ENCODE measurements around the gene NTRK3.

The NTRK3 gene

DNA sequence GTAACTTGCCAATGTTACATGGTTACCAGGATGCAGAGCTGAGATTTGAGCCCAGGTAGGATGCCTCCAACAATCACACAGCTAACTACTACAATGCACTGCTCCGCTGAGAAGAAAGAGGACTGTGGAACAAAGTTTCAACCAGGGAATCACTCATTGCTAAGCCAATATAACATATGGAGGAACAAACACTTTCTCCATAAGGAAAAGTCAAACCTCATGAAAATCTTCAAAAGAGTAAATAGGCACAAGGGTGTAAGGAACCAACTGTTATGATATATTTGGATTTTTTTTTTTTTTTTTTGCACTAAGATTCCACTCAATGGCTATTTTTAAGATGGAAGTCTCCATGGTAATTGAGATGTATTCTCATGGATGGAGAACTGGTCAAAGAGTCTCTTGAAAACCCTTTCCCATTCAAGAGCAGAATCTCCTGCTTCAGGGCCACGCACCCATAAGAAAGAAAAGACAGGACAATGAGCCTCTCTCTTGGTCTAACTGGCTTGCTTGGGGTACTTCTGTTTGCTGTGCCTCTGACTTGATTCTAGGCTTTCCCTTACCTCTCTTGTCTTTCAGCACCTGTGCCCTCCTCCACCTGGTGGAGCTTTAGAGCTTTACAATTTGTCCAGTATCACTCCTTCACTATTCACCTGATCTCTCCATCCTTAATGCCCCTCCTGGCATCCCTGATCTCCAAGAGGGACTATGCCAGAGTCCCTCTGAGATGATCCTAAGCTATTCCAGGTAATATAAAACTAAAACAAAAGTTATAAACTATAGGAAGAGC, 252.8 kb downstream of the NTRK3 start:
- TF ChIP-seq, protein P1, sequence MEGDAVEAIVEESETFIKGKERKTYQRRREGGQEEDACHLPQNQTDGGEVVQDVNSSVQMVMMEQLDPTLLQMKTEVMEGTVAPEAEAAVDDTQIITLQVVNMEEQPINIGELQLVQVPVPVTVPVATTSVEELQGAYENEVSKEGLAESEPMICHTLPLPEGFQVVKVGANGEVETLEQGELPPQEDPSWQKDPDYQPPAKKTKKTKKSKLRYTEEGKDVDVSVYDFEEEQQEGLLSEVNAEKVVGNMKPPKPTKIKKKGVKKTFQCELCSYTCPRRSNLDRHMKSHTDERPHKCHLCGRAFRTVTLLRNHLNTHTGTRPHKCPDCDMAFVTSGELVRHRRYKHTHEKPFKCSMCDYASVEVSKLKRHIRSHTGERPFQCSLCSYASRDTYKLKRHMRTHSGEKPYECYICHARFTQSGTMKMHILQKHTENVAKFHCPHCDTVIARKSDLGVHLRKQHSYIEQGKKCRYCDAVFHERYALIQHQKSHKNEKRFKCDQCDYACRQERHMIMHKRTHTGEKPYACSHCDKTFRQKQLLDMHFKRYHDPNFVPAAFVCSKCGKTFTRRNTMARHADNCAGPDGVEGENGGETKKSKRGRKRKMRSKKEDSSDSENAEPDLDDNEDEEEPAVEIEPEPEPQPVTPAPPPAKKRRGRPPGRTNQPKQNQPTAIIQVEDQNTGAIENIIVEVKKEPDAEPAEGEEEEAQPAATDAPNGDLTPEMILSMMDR (IDR thresholded peaks at IDR 0.05; ENCODE audit: low read depth, low read length): no peak

DNA sequence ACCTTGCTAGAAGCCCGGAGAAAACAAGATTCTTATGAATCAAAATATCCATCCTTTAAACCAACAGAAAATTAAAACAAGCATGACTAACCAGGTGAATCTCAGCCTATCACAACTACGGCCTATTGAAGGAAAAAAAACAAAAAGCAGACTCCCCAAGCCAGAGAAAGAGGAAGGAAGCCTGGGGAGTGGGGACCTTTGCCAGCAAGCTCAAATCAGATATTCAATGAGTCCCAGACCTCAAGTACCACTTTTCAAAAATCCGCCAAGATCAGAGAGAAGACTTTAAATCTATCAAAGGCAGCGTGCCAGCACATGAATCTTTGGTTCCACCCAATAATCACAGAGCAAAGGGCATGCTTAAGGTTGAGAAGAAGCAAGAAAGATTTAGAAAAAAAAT, 253.8 kb downstream of the NTRK3 start:
- TF ChIP-seq, protein P1 (IDR thresholded peaks at IDR 0.05; ENCODE audit: low read depth, low read length): no peak
- no peak for DNase-seq (ENCODE audit: extremely low read depth, low read depth)

More for the DNA sequence above, 252.8 kb downstream of the NTRK3 start:
- DNase-seq (ENCODE audit: extremely low read depth, low read depth): no peak

DNA sequence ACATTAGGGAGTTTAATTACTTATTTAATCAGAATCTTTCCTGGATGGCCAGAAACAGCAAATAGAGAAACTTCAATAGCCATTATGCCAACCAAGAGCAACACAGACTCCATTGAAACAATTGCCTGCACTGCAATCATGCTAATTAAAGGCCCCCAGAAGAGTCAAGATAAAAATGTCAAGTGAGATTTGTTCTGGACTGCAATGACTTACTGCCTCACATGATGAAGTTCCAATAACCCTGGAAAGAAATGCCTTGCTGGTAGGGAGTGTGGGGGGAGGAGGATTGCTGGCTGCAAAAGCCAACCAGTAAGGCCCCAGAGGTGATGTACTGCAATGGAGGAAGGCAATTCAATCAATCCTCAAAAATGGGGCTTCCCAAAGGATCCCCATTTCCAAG, 257.9 kb downstream of the NTRK3 start:
- no peak for DNase-seq (ENCODE audit: extremely low read depth, low read depth)
- TF ChIP-seq, protein P1 (IDR thresholded peaks at IDR 0.05; ENCODE audit: low read depth, low read length): no peak

DNA sequence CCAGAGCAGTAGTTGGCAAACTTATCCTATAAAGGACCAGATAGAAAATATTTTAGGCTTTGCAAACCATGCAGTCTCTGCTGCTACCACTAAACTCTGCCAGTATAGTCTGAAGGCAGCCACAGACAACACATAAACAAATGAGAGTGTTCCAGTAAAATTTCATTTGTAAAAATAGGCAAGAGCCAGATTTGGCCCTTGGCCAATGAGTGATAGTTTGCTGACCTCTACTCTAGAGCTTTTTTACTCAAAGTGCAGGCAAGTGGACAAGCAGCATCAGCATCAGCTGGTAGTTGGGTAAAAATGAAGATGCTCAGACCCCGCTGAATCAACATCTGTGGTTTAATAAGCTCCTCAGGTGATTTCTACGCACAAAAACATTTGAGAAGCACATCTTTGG, 269.8 kb downstream of the NTRK3 start:
- no peak for DNase-seq (ENCODE audit: extremely low read depth, low read depth)
- TF ChIP-seq, protein P1 (IDR thresholded peaks at IDR 0.05; ENCODE audit: low read depth, low read length): no peak

- no peak for DNase-seq (ENCODE audit: extremely low read depth, low read depth)
- TF ChIP-seq, protein P1 (IDR thresholded peaks at IDR 0.05; ENCODE audit: low read depth, low read length): no peak
Observed at GRCh38 chr15:87985451-87985850, 271.1 kb downstream of the NTRK3 start.

DNA sequence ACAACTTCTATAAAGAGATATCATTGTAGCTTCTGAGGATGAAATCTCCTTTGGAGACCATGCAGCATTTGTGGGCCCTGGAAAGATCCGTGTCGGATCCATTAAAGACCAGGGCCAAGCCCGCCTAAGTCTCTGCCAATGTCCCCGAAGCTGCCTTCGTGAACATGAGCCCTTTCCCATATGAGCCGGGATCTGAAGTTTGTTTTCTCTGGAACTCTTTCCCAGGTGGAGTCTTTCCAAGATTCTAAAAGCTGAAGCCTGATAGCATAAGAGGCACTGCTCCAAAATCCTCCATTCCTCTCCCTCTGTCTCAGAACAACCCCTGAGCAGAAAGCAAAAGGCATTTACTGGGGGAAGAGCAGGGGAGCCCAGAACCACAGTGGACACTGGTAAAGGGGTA, 274.6 kb downstream of the NTRK3 start:
- DNase-seq (ENCODE audit: extremely low read depth, low read depth): no peak
- TF ChIP-seq, protein P1 (IDR thresholded peaks at IDR 0.05; ENCODE audit: low read depth, low read length): no peak

- TF ChIP-seq, protein P1 (IDR thresholded peaks at IDR 0.05; ENCODE audit: low read depth, low read length): no peak
- DNase-seq (ENCODE audit: extremely low read depth, low read depth): no peak
Observed at GRCh38 chr15:87977907-87978306, 278.6 kb downstream of the NTRK3 start.

Data from AG09319 (cell line).